Liver (tissue), 9 donors: ENCODE measurements around the gene HSDL2. TPM values are rescaled to one million over a fixed set of nuclear protein-coding genes. Genes with fewer than 3 reads are reported as not detected.
A peak's percentile ranks its signal among the peaks of the same experiment; 100 is the strongest.

Experiments
- DNase-seq: peaks from one replicate; pipeline ENCODE4 v3.0.0-alpha.2; 2017; ENCODE audit warnings: low spot score
- H3K27ac ChIP-seq, 2 donors: one replicate each; pipeline ENCODE4 v1.7.0; 2013; ENCODE audit warnings: inconsistent platforms in 2 of 2, low read length in 2 of 2, control low read depth in 1 of 2, low read depth in 1 of 2, mild to moderate bottlenecking in 1 of 2
- H3K27me3 ChIP-seq, 4 donors: one replicate each; pipeline versions ENCODE4 v1.6.1 to v1.7.0; 2013; ENCODE audit warnings: low read length in 3 of 4, inconsistent platforms in 1 of 4, mild to moderate bottlenecking in 1 of 4, moderate library complexity in 1 of 4; ENCODE audit not compliant: control insufficient read depth in 4 of 4, insufficient read depth in 4 of 4
- H3K36me3 ChIP-seq, 4 donors: one replicate each; pipeline versions ENCODE4 v1.6.1 to v1.7.0; 2013; ENCODE audit warnings: low read length in 3 of 4, mild to moderate bottlenecking in 3 of 4, low read depth in 1 of 4, moderate library complexity in 1 of 4; ENCODE audit not compliant: control insufficient read depth in 4 of 4, insufficient read depth in 3 of 4
- H3K4me1 ChIP-seq, 4 donors: one replicate each; pipeline versions ENCODE4 v1.6.1 to v1.7.0; 2013; ENCODE audit warnings: low read length in 3 of 4, mild to moderate bottlenecking in 3 of 4, moderate library complexity in 1 of 4; ENCODE audit not compliant: control insufficient read depth in 4 of 4, insufficient read depth in 4 of 4
- H3K4me3 ChIP-seq, 3 donors: one replicate each; pipeline versions ENCODE4 v1.6.1 to v1.7.0; 2013; ENCODE audit warnings: low read length in 3 of 3, control low read depth in 1 of 3, low read depth in 1 of 3, mild to moderate bottlenecking in 1 of 3
- H3K9ac ChIP-seq, 2 donors: one replicate each; pipeline ENCODE4 v1.7.0; 2013; ENCODE audit warnings: low read length in 2 of 2, mild to moderate bottlenecking in 2 of 2, moderate library complexity in 2 of 2, control low read depth in 1 of 2, low read depth in 1 of 2
- H3K9me3 ChIP-seq, 4 donors: one replicate each; pipeline versions ENCODE4 v1.6.1 to v1.7.0; 2013; ENCODE audit warnings: low read length in 3 of 4; ENCODE audit not compliant: control insufficient read depth in 4 of 4
- FOXA2 ChIP-seq: IDR thresholded peaks from 2 replicates; pipeline ENCODE4 v1.6.1; 2016; ENCODE audit warnings: antibody characterized with exemption
- HNF4A ChIP-seq, 2 donors: conservative IDR thresholded peaks; 2 replicates each; pipeline ENCODE4 v1.6.1; 2016; ENCODE audit warnings: antibody characterized with exemption in 2 of 2, mild to moderate bottlenecking in 2 of 2
- HNF4G ChIP-seq: IDR thresholded peaks from 2 replicates; pipeline ENCODE4 v1.6.1; 2016; ENCODE audit warnings: antibody characterized with exemption
- JUND ChIP-seq, 2 donors: IDR thresholded peaks; 2 replicates each; pipeline ENCODE4 v1.6.1; 2016; ENCODE audit warnings: antibody characterized with exemption in 2 of 2
- NR2F2 ChIP-seq: IDR thresholded peaks from 2 replicates; pipeline ENCODE4 v1.6.1; 2016; ENCODE audit warnings: antibody characterized with exemption
- RXRA ChIP-seq, 2 donors: IDR thresholded peaks; 2 replicates each; pipeline ENCODE4 v1.6.1; 2017 to 2018; ENCODE audit warnings: antibody characterized with exemption in 2 of 2, mild to moderate bottlenecking in 1 of 2
- SP1 ChIP-seq: IDR thresholded peaks from 2 replicates; pipeline ENCODE4 v1.6.1; 2018; ENCODE audit warnings: antibody characterized with exemption, mild to moderate bottlenecking
- TAF1 ChIP-seq: conservative IDR thresholded peaks from 2 replicates; pipeline ENCODE4 v1.6.1; 2016; ENCODE audit warnings: antibody characterized with exemption, mild to moderate bottlenecking
- YY1 ChIP-seq: IDR thresholded peaks from 2 replicates; pipeline ENCODE4 v1.6.1; 2016; ENCODE audit warnings: antibody characterized with exemption, mild to moderate bottlenecking
- WGBS: extraction: QIAGEN DNeasy Blood & Tissue Kit; methylation state at CpG from one replicate; pipeline ENCODE4 v1.1.7; 2013; 5-methylcytosine and 5-hydroxymethylcytosine counted together
- polyA plus RNA-seq, 2 donors: library from polyadenylated mRNA; stranded (reverse) in 1 of 2; unstranded in 1 of 2; fragments of 200-250 nt in 1 of 2; fragments of >200 nt in 1 of 2; fragmentation: Nextera tagmentation in 1 of 2; extraction: Ambion mirVana in 1 of 2; gene quantifications; one replicate each; pipeline versions ENCODE4 v1.2.1 to v1.2.3, GENCODE V29; 2013 to 2015
- total RNA-seq, 2 donors: library from RNA; depleted of rRNA; stranded (reverse); fragments of >200 nt; gene quantifications; one replicate each; pipeline ENCODE4 v1.2.3, GENCODE V29; 2014
- TF ChIP-seq, protein P1 (sequence below): IDR thresholded peaks from 2 replicates; pipeline ENCODE4 v1.6.1; 2016; ENCODE audit warnings: antibody characterized with exemption
- TF ChIP-seq, protein P2 (sequence below): IDR thresholded peaks from 2 replicates; pipeline ENCODE4 v1.6.1; 2016; ENCODE audit warnings: antibody characterized with exemption
- donor health status: healthy.
- donor health status: healthy.
- donor health status: healthy.
- donor health status: healthy.
- donor health status: healthy.

Gene HSDL2
- total and polyA plus RNA-seq, 4 donors = 26.1 to 135 (median 79.6) TPM

DNA sequence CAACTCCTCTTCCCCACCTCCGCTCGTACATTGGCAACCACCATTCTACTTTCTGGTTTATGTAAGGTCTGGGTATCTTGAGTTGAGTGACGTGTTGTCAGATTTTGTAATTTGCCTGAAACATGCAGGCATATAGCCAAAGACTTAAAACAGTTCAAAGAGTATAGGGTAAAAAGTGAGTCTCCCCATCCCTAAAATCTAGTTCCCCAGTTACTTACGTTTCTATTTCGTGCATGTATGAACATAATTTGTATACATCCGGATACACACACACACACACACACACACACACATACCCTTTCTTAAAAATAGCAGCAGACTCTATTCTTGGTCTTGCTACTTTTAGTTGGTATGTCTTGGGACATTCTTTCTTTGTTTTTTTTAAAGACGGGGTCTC lies 915 bp downstream of the HSDL2 start:
- WGBS = 24% methylated on average over 7 of the region's 7 CpGs
- DNase-seq = no peak
- TF ChIP-seq YY1 (peak; percentile 70), FOXA2 (no peak), SP1 (no peak)

DNA sequence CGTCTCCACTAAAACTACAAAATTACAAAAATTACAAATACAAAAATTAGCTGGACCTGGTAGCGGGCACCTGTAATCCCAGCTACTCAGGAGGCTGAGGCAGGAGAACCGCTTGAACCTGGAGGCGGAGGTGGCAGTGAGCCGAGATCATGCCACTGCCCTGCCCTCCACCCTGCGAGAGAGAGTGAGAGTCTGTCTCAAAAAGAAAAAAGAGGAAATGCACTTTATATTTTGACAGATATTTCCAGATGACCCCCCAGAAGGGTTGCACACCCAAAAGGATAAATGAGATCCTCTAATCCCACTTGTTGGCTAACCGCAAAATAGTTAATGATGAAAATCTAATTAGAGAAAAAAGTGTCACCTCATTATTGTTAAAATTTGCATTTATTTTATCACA lies 2.2 kb downstream of the HSDL2 start:
- DNase-seq = no peak
- H3K9ac ChIP-seq = no peak overlapping the region
- no peaks in the 10 kb centered on the region for H3K36me3 ChIP-seq
- H3K27me3 ChIP-seq = no peaks in the 10 kb centered on the region
- no peaks in the 10 kb centered on the region for H3K9me3 ChIP-seq
- H3K4me1 ChIP-seq = peaks cover 17 to 57% (median 50%) of the 10 kb centered on the region in 4 donors
- WGBS = 84% methylated on average over 7 of the region's 7 CpGs
- no peak for TF ChIP-seq YY1
- TF ChIP-seq, protein P1, sequence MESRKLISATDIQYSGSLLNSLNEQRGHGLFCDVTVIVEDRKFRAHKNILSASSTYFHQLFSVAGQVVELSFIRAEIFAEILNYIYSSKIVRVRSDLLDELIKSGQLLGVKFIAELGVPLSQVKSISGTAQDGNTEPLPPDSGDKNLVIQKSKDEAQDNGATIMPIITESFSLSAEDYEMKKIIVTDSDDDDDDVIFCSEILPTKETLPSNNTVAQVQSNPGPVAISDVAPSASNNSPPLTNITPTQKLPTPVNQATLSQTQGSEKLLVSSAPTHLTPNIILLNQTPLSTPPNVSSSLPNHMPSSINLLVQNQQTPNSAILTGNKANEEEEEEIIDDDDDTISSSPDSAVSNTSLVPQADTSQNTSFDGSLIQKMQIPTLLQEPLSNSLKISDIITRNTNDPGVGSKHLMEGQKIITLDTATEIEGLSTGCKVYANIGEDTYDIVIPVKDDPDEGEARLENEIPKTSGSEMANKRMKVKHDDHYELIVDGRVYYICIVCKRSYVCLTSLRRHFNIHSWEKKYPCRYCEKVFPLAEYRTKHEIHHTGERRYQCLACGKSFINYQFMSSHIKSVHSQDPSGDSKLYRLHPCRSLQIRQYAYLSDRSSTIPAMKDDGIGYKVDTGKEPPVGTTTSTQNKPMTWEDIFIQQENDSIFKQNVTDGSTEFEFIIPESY = no peak
- TF ChIP-seq, protein P2, sequence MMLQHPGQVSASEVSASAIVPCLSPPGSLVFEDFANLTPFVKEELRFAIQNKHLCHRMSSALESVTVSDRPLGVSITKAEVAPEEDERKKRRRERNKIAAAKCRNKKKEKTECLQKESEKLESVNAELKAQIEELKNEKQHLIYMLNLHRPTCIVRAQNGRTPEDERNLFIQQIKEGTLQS = no peak
- TF ChIP-seq TAF1 = no peak
- no peak overlapping the region for H3K4me3 ChIP-seq
- peak overlapping the region in 1 of 2 donors; percentile 9 for H3K27ac ChIP-seq

More for the DNA sequence above, 915 bp downstream of the HSDL2 start:
- Histone ChIP-seq H3K27me3 (no peaks in the 10 kb centered on the region), H3K27ac (peak overlapping the region; percentile 98 to 99), H3K4me3 (peak overlapping the region; percentile 50 to 83 (median 77)), H3K4me1 (peaks cover 17 to 62% (median 52%) of the 10 kb centered on the region in 4 donors), H3K9me3 (no peaks in the 10 kb centered on the region), H3K9ac (peak overlapping the region; percentile 77 to 82), H3K36me3 (no peaks in the 10 kb centered on the region)

DNA sequence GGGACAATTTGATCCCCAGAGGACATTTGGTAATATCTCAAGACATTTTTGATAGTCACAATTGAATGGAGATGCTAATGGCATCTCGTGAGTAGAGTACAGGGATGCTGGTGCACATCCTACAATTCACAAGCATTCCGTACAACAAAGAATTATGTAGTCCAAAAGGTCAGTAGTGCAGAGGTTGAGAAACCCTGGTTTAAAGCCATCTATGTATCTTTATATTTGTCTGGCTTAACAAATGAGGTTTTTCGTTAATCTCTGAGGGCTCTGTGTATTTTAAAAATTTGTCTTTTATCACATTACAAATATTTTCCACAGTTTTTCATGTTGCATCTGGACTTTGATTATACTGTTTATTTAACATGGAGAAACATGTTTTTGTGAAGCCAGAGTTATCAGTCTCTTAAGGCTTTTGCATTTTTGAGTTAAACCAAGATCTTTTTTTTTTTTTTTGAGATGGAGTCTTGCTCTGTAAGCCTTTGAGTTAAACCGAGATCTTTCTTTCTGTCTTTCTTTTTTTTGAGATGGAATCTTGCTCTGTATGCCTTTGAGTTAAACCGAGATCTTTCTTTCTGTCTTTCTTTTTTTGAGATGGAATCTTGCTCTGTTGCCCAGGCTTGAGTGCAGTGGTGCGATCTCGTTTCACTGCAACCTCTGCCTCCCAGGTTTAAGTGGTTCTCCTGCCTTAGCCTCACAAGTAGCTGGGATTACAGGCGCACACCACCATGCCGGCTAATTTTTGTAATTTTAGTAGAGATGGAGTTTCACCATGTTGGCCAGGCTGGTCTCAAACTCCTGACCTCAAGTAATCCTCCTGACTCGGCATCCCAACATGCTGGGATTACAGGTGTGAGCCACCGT lies 2.8 kb downstream of the HSDL2 start:
- Histone ChIP-seq H3K9ac (no peak overlapping the region), H3K9me3 (no peaks in the 10 kb centered on the region), H3K4me1 (peaks cover 17 to 51% (median 44%) of the 10 kb centered on the region in 4 donors), H3K36me3 (no peaks in the 10 kb centered on the region), H3K4me3 (no peak overlapping the region), H3K27ac (peak overlapping the region; percentile 9 to 47), H3K27me3 (no peaks in the 10 kb centered on the region)
- no peak for DNase-seq
- 54% methylated on average over 11 of the region's 11 CpGs for WGBS
- TF ChIP-seq FOXA2 = no peak
- peak; percentile 41 for TF ChIP-seq HNF4G
- peak; percentile 85 to 88 for TF ChIP-seq RXRA (IDR thresholded peaks at IDR 0.05)
- peak; percentile 72 to 80 for TF ChIP-seq HNF4A (conservative IDR thresholded peaks at IDR 0.05)
- TF ChIP-seq NR2F2 = peak; percentile 91
- peak; percentile 50 to 55 for TF ChIP-seq JUND (IDR thresholded peaks at IDR 0.05)
- TF ChIP-seq SP1 = peak; percentile 55
- TF ChIP-seq YY1 = no peak
